ENCODE data around the gene SGTA.
"Not testable (repeated sequence)": the region's sequence is repeated elsewhere in the genome, so short reads cannot be mapped to it uniquely, and the experiment has no call there.

SGTA gene

GRCh38 chr19:2726904-2727639, 56.0 kb downstream of the SGTA start:
- DNase-seq (ENCODE audit: low read depth in 2 of 2), result no peak

- no peak for DNase-seq (ENCODE audit: low read depth in 2 of 2)
Measured at GRCh38 chr19:2726160-2726855, 56.8 kb downstream of the SGTA start.

- no peak for DNase-seq (ENCODE audit: low read depth in 2 of 2)
Measured at GRCh38 chr19:2724148-2724557, 58.9 kb downstream of the SGTA start.

GRCh38 chr19:2723747-2724146, 59.3 kb downstream of the SGTA start:
- DNase-seq (ENCODE audit: low read depth in 2 of 2), result no peak

GRCh38 chr19:2723345-2723715, 59.7 kb downstream of the SGTA start:
- no peak for DNase-seq (ENCODE audit: low read depth in 2 of 2)

- DNase-seq (ENCODE audit: low read depth in 2 of 2), result no peak
Measured at GRCh38 chr19:2722541-2723344, 60.3 kb downstream of the SGTA start.

GRCh38 chr19:2721570-2722540, 61.2 kb downstream of the SGTA start:
- DNase-seq (ENCODE audit: low read depth in 2 of 2), result no peak

- no peak for DNase-seq (ENCODE audit: low read depth in 2 of 2)
Measured at GRCh38 chr19:2720777-2721569, 62.1 kb downstream of the SGTA start, which contains the start of gene DIRAS1. Gene DIRAS1, minus strand, starts transcription at chr19:2721372. Its CDS starts 3,566 bp downstream, at chr19:2717806.

GRCh38 chr19:2719920-2720776, 62.9 kb downstream of the SGTA start:
- no peak for DNase-seq (ENCODE audit: low read depth in 2 of 2)

GRCh38 chr19:2719232-2719735, 63.8 kb downstream of the SGTA start:
- no peak for DNase-seq (ENCODE audit: low read depth in 2 of 2)

- no peak for DNase-seq (ENCODE audit: low read depth in 2 of 2)
Measured at GRCh38 chr19:2717638-2718541, 65.2 kb downstream of the SGTA start.

- DNase-seq (ENCODE audit: low read depth in 2 of 2), result no peak
Measured at GRCh38 chr19:2716722-2717637, 66.1 kb downstream of the SGTA start.

GRCh38 chr19:2716275-2716650, 66.8 kb downstream of the SGTA start:
- DNase-seq (ENCODE audit: low read depth in 2 of 2), result no peak

- no peak for DNase-seq (ENCODE audit: low read depth in 2 of 2)
Measured at GRCh38 chr19:2715470-2716274, 67.4 kb downstream of the SGTA start.

GRCh38 chr19:2714531-2715269, 68.4 kb downstream of the SGTA start:
- no peak for DNase-seq (ENCODE audit: low read depth in 2 of 2)

- not testable (repeated sequence) for DNase-seq (ENCODE audit: low read depth in 2 of 2)
Measured at GRCh38 chr19:2714102-2714501, 69.0 kb downstream of the SGTA start.

All from stimulated activated CD8-positive, alpha-beta memory T cell treated with anti-CD3 and anti-CD28 coated beads, Interleukin-2, amount 100 ng/mL, for 48 hours (primary cell).